IMR-90 (cell line): ENCODE measurements around the gene SEC11A. TPM values are rescaled to one million over a fixed set of nuclear protein-coding genes. Genes with fewer than 3 reads are reported as not detected.

Experiments
- ATAC-seq: fragments of 200-7000 bp; cut with Tn5 transposase; 2 replicates; pipeline ENCODE4 v1.9.1; 2020; ENCODE audit warnings: low read depth, mild to moderate bottlenecking, moderate library complexity
- BruUV-seq: library from RNA; stranded (reverse); fragments of 400-500 nt; replicated peaks from 2 replicates; lab custom pipeline; 2021; lab: Mats Ljungman, UMichigan
- CTCF ChIA-PET: fragments of 300-600 bp; formaldehyde crosslinking; extraction: SDS; loops from one replicate; lab custom pipeline; 2021; ENCODE audit warnings: antibody characterized with exemption; lab: Yijun Ruan, JAX
- POLR2A ChIA-PET: fragments of 300-600 bp; sonication (Branson Sonifier 250); formaldehyde crosslinking; loops from one replicate; lab custom pipeline; 2022; ENCODE audit warnings: antibody characterized with exemption; ENCODE audit not compliant: unreplicated experiment; lab: Charles Lee
- DNase-seq: peaks from one replicate; pipeline ENCODE4 v3.0.0; 2013
- H2AFZ ChIP-seq: replicated peaks from 2 replicates; pipeline ENCODE3; 2013; ENCODE audit warnings: low read length, mild to moderate bottlenecking; ENCODE audit not compliant: poor library complexity
- H2AK5ac ChIP-seq: 2 replicates; pipeline ENCODE4 v1.6.1; 2013; ENCODE audit warnings: low read depth, low read length, inconsistent platforms
- H2AK9ac ChIP-seq: replicated peaks from 2 replicates; pipeline ENCODE3; 2013; ENCODE audit warnings: mild to moderate bottlenecking, low read depth, low read length, moderate library complexity; ENCODE audit not compliant: poor library complexity
- H2BK120ac ChIP-seq: 2 replicates; pipeline ENCODE4 v1.6.1; 2013; ENCODE audit warnings: low read depth, low read length, inconsistent platforms
- H2BK15ac ChIP-seq: 3 replicates; pipeline ENCODE4 v1.6.1; 2013; ENCODE audit warnings: low read depth, low read length, inconsistent platforms
- H2BK20ac ChIP-seq: 2 replicates; pipeline ENCODE4 v1.6.1; 2013; ENCODE audit warnings: low read depth, mild to moderate bottlenecking, inconsistent platforms, low read length, moderate library complexity
- H2BK5ac ChIP-seq: 2 replicates; pipeline ENCODE4 v1.6.1; 2013; ENCODE audit warnings: mild to moderate bottlenecking, low read depth, low read length, inconsistent platforms; ENCODE audit not compliant: poor library complexity, severe bottlenecking
- H3K14ac ChIP-seq: replicated peaks from 2 replicates; pipeline ENCODE4 v1.6.1; 2013; ENCODE audit warnings: low read depth, low read length, inconsistent platforms
- H3K18ac ChIP-seq: 2 replicates; pipeline ENCODE4 v1.6.1; 2013; ENCODE audit warnings: low read depth, low read length, control low read depth
- H3K23ac ChIP-seq: 2 replicates; pipeline ENCODE4 v1.6.1; 2013; ENCODE audit warnings: low read depth, low read length, inconsistent platforms
- H3K27ac ChIP-seq: 2 replicates; pipeline ENCODE4 v1.5.1; 2013; ENCODE audit warnings: mild to moderate bottlenecking, control low read depth, low read length; ENCODE audit not compliant: insufficient read depth
- H3K27me3 ChIP-seq: 2 replicates; pipeline ENCODE4 v1.6.1; 2013; ENCODE audit warnings: low read length; ENCODE audit not compliant: control insufficient read depth, insufficient read depth
- H3K36me3 ChIP-seq: 2 replicates; pipeline ENCODE4 v1.6.1; 2013; ENCODE audit warnings: low read length, mixed read lengths; ENCODE audit not compliant: control insufficient read depth, insufficient read depth
- H3K4ac ChIP-seq: 2 replicates; pipeline ENCODE4 v1.6.1; 2013; ENCODE audit warnings: low read depth, low read length, inconsistent platforms
- H3K4me1 ChIP-seq: 2 replicates; pipeline ENCODE4 v1.6.1; 2013; ENCODE audit warnings: low read length, mixed read lengths; ENCODE audit not compliant: control insufficient read depth, insufficient read depth
- H3K4me2 ChIP-seq: 2 replicates; pipeline ENCODE4 v1.6.1; 2013; ENCODE audit warnings: low read depth, mild to moderate bottlenecking, control low read depth, low read length, moderate library complexity
- H3K4me3 ChIP-seq: 2 replicates; pipeline ENCODE4 v1.5.1; 2013; ENCODE audit warnings: low read depth, mild to moderate bottlenecking, control low read depth, low read length, moderate library complexity; ENCODE audit not compliant: insufficient read depth
- H3K56ac ChIP-seq: 2 replicates; pipeline ENCODE4 v1.6.1; 2013; ENCODE audit warnings: low read length, inconsistent platforms; ENCODE audit not compliant: insufficient read depth; ENCODE audit errors: extremely low read depth
- H3K79me1 ChIP-seq, 2 experiments: 2 replicates each; pipeline ENCODE4 v1.6.1; 2013; ENCODE audit warnings: low read length in 2 of 2, inconsistent platforms in 1 of 2, low read depth in 1 of 2
- H3K9ac ChIP-seq: 2 replicates; pipeline ENCODE4 v1.6.1; 2013; ENCODE audit warnings: low read depth, low read length, control low read depth
- H3K9me1 ChIP-seq: 2 replicates; pipeline ENCODE4 v1.6.1; 2013; ENCODE audit warnings: low read length, inconsistent platforms; ENCODE audit not compliant: insufficient read depth
- H3K9me3 ChIP-seq: 2 replicates; pipeline ENCODE4 v1.6.1; 2013; ENCODE audit warnings: low read length; ENCODE audit not compliant: control insufficient read depth, insufficient read depth
- H4K20me1 ChIP-seq: 2 replicates; pipeline ENCODE4 v1.6.1; 2013; ENCODE audit warnings: low read length, inconsistent platforms; ENCODE audit not compliant: insufficient read depth
- H4K5ac ChIP-seq: 2 replicates; pipeline ENCODE4 v1.6.1; 2013; ENCODE audit warnings: mild to moderate bottlenecking, low read depth, low read length, control low read depth
- H4K8ac ChIP-seq, 2 experiments: 2 replicates each; pipeline ENCODE4 v1.6.1; 2013; ENCODE audit warnings: low read depth in 2 of 2, low read length in 2 of 2, control low read depth in 1 of 2, inconsistent platforms in 1 of 2
- H4K91ac ChIP-seq: 2 replicates; pipeline ENCODE4 v1.6.1; 2013; ENCODE audit warnings: low read depth, low read length, inconsistent platforms; ENCODE audit not compliant: insufficient read depth
- BHLHE40 ChIP-seq: fragments of 150-350 bp; IDR thresholded peaks from 2 replicates; pipeline ENCODE4 v1.6.1; 2016; ENCODE audit warnings: mild to moderate bottlenecking, low read depth, low read length
- CEBPB ChIP-seq: IDR thresholded peaks from 2 replicates; pipeline ENCODE4 v1.6.1; 2012; ENCODE audit warnings: low read depth, low read length, improper control_type of control experiment
- CTCF ChIP-seq: conservative IDR thresholded peaks from 2 replicates; pipeline ENCODE4 v1.5.1; 2012; ENCODE audit warnings: mild to moderate bottlenecking, low read depth, low read length, improper control_type of control experiment
- ELK1 ChIP-seq: fragments of 150-350 bp; IDR thresholded peaks from 2 replicates; pipeline ENCODE4 v1.6.1; 2016; ENCODE audit warnings: low read depth, mild to moderate bottlenecking, low read length, moderate library complexity, borderline replicate concordance
- FOS ChIP-seq: fragments of 150-350 bp; IDR thresholded peaks from 2 replicates; pipeline ENCODE4 v1.6.1; 2016; ENCODE audit warnings: low read depth, low read length
- MAFK ChIP-seq: IDR thresholded peaks from 2 replicates; pipeline ENCODE4 v1.6.1; 2012; ENCODE audit warnings: low read depth, low read length, improper control_type of control experiment
- MXI1 ChIP-seq: IDR thresholded peaks from 2 replicates; pipeline ENCODE4 v1.6.1; 2012; ENCODE audit warnings: low read depth, mild to moderate bottlenecking, low read length, moderate library complexity, borderline replicate concordance
- NFE2L2 ChIP-seq: fragments of 150-350 bp; IDR thresholded peaks from 2 replicates; pipeline ENCODE4 v1.6.1; 2016; ENCODE audit warnings: low read depth, mild to moderate bottlenecking, low read length
- POLR2A ChIP-seq: IDR thresholded peaks from 2 replicates; pipeline ENCODE4 v1.6.1; 2012; ENCODE audit warnings: mild to moderate bottlenecking, low read depth, low read length
- RAD21 ChIP-seq: IDR thresholded peaks from 2 replicates; pipeline ENCODE4 v1.6.1; 2012; ENCODE audit warnings: low read length, improper control_type of control experiment
- RCOR1 ChIP-seq: IDR thresholded peaks from 2 replicates; pipeline ENCODE4 v1.6.1; 2012; ENCODE audit warnings: mild to moderate bottlenecking, low read length, improper control_type of control experiment; ENCODE audit not compliant: insufficient replicate concordance
- RFX5 ChIP-seq: IDR thresholded peaks from 2 replicates; pipeline ENCODE4 v1.8.0; 2012; ENCODE audit warnings: low read depth, mild to moderate bottlenecking, low read length, moderate library complexity
- SMC3 ChIP-seq: fragments of 150-350 bp; IDR thresholded peaks from 2 replicates; pipeline ENCODE4 v1.6.1; 2016; ENCODE audit warnings: low read depth, mild to moderate bottlenecking, antibody characterized with exemption, low read length, moderate library complexity
- USF2 ChIP-seq: fragments of 150-350 bp; IDR thresholded peaks from 2 replicates; pipeline ENCODE4 v1.6.1; 2017; ENCODE audit warnings: mild to moderate bottlenecking, antibody characterized with exemption, low read length, low read depth
- WGBS, 2 experiments: methylation state at CpG; one replicate each; pipeline versions ENCODE4 v1.1.5 to v1.1.7; 2013; ENCODE audit warnings: missing lambda C conversion rate in 2 of 2; ENCODE audit not compliant: insufficient read length in 1 of 2; ENCODE audit errors: extremely low coverage in 2 of 2; 5-methylcytosine and 5-hydroxymethylcytosine counted together
- dilution Hi-C: fragments of 300-500 bp; cut with HindIII; formaldehyde crosslinking; loops from one replicate; pipeline ENCODE4 v1.14.3; 2018; ENCODE audit warnings: low sequenced_read_pairs; ENCODE audit not compliant: unreplicated experiment
- in situ Hi-C: fragments of 300-500 bp; cut with MboI; formaldehyde crosslinking; loops from 3 replicates; pipeline ENCODE4 v1.14.3; 2019; ENCODE audit warnings: low sequenced_read_pairs, inconsistent platforms, mixed read lengths
- intact Hi-C: fragments of 100-400 bp; cut with micrococcal nuclease; formaldehyde crosslinking; loops from 2 replicates; pipeline ENCODE4 v1.10.0; 2022
- polyA plus RNA-seq, 3 experiments: library from polyadenylated mRNA; depleted of rRNA; stranded (reverse); fragments of >200 nt; gene quantifications; 2 replicates each; pipeline ENCODE4 v1.2.3, GENCODE V29; 2012; ENCODE audit warnings: low replicate concordance in 1 of 3
- total RNA-seq: library from RNA; depleted of rRNA; stranded (reverse); fragments of >200 nt; gene quantifications from 2 replicates; pipeline ENCODE4 v1.2.3, GENCODE V29; 2012

Gene SEC11A
- total and polyA plus RNA-seq, 2 of the 4 experiments (the other 2 are of a cell fraction), result 62.4 to 108 TPM

GRCh38 chr15:84755736-84756527 is 40.0 kb upstream of the SEC11A start:
- Histone ChIP-seq H3K9me3 (no peaks in the 10 kb centered on the region), H3K4ac (no peak overlapping the region), H2BK20ac (no peak overlapping the region), H4K8ac (no peak overlapping the region), H3K27ac (no peak overlapping the region), H2AK5ac (no peak overlapping the region), H3K23ac (no peak overlapping the region; the same call in 1 of the 2 replicates), H3K4me1 (peaks cover 10% of the 10 kb centered on the region), H4K5ac (no peak overlapping the region), H3K27me3 (no peaks in the 10 kb centered on the region), H4K91ac (no peak overlapping the region), H3K4me3 (no peak overlapping the region), H2AFZ (no peak overlapping the region), H3K14ac (no peak overlapping the region), H3K18ac (no peak overlapping the region), H3K56ac (no peak overlapping the region), H2BK15ac (no peak overlapping the region), H3K9me1 (peaks cover 29% of the 10 kb centered on the region), H2BK120ac (no peak overlapping the region), H2AK9ac (no peak overlapping the region), H4K20me1 (peaks cover 98% of the 10 kb centered on the region), H3K4me2 (no peak overlapping the region), H2BK5ac (no peak overlapping the region), H3K36me3 (peaks cover 2% of the 10 kb centered on the region), H3K79me1 (peaks cover 24 to 84% of the 10 kb centered on the region in 2 experiments), H3K9ac (no peak overlapping the region)
- POLR2A ChIA-PET, result no interaction called here
- no peak for DNase-seq
- no CpG with 5 or more reads among the region's 1 CpG for WGBS, 2 experiments
- intact Hi-C loops (no loop called here), dilution Hi-C loops (no loop called here), in situ Hi-C loops (no loop called here)
- CTCF ChIA-PET, result no interaction called here
- no peak for TF ChIP-seq RAD21
- no peak for TF ChIP-seq CTCF
- no peak for TF ChIP-seq RCOR1
- TF ChIP-seq ELK1, result no peak
- TF ChIP-seq BHLHE40, result no peak
- TF ChIP-seq SMC3, result no peak
- no peak for TF ChIP-seq RFX5
- no peak for TF ChIP-seq MXI1
- TF ChIP-seq FOS, result no peak
- TF ChIP-seq USF2, result no peak
- no peak for TF ChIP-seq POLR2A
- no peak for TF ChIP-seq CEBPB
- no peak for TF ChIP-seq NFE2L2
- no peak for TF ChIP-seq MAFK
- no peak for ATAC-seq
- BruUV-seq, result no TSS peak
